HG03135 (cell line): ENCODE measurements around the gene CARD19.
A peak's percentile ranks its signal among the peaks of the same experiment; 100 is the strongest.

Experiments
- ATAC-seq: cut with Tn5 transposase; IDR thresholded peaks from one replicate; pipeline ENCODE4 v1.9.1; 2021; ENCODE audit warnings: mild to moderate bottlenecking, moderate library complexity; ENCODE audit not compliant: unreplicated experiment

CARD19 gene

DNA sequence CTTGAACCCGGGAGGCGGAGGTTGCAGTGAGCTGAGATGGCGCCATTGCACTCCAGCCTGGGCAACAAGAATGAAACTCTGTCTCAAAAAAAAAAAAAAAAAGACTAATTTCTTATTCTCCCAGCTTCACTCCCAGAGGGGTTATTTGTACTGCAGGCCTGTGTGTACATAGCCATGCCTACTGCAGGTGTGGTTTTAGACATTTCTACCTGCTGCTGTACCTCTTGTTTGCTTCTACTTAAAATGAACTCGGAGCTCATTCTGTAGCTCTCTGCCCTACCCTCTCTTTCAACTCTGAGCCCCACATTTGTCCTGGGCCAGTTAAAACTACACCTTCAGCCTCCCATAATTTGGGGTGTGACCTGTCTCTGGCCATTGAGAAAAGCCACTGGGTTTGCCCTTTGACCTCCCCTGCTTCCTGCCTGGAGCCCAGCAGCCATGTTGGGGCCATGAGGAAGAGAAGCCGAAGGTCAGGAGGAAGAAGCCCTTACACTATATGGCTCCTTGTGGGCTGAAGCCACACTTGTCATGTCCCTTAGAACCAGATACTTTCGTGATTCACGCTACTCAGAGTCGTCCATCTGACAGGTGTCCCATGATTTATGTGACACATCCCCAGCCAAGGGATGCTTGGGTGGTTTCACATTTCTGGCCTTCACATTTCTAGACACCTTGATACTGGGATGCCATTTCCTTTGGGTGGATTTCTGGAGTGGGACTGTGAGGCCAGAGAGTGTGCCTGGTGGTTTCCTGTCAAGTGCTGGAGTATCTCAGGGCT, 9.4 kb upstream of the CARD19 start:
- no peak for ATAC-seq

DNA sequence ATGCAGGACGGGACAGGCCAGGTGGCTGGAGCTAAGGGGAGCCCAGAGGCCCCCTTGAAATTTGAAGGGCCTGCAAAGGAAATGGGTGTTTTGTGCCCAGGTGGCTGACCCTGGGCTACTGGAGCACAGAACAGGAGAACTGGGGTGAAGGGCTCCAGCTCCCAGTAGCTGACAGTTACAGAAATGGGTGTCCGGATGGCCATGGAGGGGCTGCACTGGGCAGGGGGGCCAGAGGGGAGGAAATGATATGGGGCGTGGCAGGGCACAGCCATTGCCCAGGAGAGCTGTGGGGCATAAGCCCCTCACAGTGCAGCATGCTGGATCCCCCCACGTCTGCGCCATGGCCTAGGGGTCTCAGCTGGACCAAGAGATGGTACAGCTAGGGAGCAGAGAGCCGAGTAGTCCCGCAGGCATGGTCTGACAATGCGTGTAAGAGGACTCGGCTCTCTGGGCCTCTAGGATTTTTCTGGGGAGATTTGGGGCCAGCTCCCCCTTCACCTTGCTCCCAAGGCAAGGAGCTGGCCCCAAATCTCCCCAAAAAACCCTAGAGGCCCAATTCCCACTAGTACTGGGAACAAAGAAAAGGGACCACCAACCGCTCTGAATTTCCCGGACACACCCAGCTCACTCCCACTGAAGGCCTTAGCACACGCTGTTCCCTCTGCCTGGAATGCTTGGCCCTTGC, 7.9 kb upstream of the CARD19 start:
- ATAC-seq, result no peak

DNA sequence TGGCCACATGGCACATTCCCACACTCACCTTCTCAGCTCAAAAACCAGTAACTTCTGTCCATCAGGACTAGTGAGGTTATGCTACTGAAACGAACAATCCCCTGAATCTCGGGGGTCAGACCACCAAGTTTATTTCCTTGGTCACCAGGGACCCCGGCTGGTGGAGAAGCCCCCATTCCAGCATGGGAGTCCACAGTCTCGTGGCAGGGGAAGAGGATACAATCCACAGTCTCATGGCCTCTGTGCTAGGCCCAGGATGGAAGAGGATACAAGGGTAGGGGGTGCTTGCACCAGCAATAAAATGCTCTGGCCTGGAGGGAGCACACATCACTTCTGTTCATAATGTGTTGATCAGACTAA, 7.4 kb upstream of the CARD19 start:
- ATAC-seq, result no peak

DNA sequence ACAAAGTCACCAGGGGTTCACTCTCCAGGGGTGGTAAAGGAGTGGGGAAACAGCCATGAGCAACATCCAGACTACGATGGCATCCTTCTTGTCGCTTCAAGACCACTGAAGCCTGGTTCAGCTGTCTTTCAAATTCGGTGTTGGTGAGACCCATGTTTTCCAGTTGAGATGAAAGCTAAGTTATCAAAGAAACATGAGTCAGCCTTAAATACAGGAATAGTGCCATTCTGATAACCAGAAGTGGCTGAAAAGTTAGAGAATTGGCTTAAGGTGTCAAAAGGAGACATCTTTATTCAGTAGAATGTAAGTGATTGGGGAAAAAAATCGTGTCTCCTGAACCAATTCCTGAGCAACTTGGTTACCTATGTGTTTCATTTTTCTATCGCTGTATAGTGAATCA, 7.0 kb upstream of the CARD19 start:
- ATAC-seq, result no peak

DNA sequence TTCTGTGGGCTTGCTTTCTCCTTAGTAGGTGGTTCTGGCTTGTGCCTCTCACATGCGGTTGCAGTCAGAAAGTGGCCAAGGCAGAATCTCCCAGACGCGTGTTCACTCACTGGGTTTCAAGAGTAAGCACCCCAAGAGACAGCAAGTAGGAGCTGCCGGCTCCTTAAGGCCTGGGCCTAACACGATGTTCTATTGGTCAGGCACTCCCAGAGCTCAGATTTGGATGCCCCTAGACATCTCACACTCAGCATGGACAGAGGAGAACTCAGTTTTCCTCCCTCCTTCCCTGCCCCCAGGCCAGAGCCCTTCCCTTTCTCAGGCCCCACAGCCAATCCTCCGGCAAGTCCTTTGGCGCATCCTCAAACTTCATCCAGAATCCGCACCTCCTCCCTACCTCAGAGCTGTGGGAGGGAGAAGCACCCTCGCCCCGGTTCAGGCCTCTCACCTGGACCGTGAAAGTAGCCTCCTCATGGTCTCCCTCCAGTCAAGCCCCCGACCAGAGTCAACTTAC, 6.5 kb upstream of the CARD19 start:
- ATAC-seq, result no peak

DNA sequence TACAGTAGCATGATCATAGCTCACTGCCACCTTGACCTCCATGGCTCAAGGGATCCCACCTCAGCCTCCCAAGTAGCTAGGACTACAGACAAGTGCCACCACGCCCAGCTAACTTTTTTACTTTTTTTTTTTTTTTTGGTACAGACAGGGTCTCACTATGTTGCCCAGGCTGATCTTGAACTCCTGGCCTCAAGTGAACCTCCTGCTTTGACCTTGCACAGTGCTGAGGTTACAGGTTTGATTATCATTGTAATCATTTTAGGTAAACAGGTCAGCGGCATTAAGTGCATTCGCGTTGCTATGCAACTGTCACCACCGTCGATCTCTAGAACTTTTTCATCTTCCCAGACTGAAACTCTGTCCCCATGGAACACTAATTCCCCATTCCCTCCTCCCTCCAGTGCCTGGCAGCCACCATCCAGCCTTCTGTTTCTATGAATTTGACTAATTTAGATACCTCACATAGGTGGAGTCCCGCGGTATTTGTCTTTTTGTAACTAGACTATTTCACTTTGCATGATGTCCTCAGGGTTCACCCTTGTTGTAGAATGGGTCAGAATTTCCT, 5.8 kb upstream of the CARD19 start:
- no peak for ATAC-seq

DNA sequence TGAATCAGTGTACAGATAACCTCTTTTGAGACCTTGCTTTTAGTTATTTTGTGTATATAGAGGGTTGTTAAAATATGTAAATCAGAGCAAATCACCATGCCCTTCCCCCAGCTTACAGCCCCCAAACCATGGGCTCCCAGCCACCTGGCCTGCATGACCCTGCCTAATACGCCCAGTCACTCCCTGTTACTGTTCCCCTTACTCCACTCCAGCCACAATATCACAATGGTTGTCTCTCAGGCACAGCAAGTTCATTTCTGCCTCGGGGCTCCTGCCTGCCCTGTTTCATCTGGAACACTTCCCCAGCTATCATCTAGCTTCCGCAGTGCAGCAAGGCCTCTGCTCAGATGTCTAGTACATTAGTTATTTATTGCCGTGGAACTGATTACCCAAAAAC, 5.0 kb upstream of the CARD19 start:
- ATAC-seq, result no peak

DNA sequence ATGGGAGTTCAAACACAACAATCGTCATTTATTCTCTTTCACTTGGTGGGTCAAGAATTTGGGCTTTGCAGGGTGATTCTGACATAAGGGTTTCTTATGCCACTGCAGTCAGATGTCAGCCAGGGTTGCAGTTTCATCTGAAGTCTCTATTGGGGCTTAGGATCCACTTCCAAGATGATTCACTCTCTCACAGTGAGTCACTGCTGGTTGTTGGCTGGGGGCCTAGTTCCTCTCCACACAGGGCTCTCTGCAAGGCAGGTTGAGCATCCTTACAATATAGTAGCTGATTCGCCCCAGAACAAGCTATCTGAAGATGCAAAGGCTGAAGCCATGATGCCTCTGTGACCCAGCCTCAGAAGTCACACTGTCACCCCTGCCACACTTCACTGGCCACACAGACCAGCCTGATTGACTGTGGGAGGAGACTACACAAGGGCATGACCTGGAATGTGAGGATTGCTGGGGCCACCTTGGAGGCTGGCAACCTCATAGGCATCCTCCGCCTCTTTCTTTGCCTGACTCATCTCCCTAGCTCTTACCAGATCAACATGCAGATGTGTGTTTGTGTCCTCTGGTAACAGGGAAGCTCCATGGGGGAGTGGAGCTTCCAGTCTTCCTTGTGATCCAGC, 4.5 kb upstream of the CARD19 start:
- no peak for ATAC-seq

DNA sequence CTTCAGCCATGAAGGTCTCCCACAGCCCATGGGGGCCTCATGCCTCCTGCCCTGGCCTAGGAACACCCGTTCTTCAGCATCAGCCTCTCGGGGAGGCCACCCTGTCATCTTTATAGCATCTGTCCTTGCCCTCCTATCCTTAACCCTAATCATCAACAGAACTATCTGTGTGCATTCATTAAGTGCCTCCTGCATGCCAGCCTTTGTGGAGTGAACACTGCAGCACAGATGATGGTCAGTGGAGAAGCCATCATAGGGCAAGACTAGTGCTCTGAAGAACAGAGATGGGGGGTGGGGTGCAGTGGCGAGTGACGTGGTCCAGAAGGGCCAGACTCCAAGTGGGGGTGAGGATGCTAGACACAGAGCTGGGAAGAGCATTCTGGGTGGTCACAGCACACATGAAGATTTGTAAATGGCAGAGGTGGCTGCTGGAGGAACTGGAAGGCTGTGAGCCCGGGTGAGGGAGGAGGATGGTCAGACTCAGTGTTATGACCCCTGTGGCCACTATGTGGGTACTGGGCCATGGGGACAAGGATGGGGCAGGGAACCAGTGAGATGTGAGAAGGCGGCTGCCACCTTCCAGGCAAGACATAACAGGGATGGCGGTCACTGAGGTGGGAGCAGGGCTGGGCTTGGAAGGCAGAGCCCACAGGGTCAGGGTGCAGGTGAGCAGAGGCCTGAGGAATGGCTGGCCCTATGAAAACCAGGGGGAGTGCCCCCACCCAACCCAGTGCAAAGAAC, 3.6 kb upstream of the CARD19 start:
- no peak for ATAC-seq

DNA sequence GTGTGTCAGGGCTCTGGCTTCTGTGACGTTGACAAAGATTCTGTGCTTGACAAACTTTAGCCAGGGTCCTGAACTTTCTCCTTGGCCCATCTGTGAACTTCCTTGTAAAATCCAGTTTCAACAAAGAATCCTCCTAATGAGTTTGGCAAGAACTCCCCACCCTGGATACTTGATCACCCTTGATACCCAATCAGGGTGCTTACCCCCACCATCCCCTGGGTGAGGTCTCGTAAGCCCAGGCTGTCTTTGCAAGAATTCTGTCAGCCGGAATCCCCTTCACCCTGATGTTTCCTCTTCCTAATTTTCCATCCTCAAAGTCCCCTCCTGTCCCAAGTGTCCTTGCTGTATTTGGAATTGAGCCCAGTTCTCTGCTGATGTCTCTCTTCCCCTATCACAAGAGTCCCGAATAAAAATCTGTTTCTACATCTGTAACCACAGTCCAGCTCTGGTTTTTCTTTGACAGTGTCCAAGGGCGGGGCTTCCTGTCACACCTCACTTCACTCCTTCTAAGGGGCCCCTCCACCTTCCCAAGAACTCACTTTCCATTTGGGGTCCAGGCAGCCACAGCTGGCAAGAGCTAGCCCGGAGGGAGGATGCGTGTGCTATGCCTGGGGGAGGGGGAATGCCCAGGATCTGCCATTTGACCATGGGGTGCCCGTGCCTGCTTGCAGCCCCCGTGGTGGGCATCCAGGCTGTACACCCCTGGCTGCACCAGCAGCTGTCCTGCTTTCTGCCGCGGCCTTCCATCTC, 2.7 kb upstream of the CARD19 start:
- no peak for ATAC-seq

DNA sequence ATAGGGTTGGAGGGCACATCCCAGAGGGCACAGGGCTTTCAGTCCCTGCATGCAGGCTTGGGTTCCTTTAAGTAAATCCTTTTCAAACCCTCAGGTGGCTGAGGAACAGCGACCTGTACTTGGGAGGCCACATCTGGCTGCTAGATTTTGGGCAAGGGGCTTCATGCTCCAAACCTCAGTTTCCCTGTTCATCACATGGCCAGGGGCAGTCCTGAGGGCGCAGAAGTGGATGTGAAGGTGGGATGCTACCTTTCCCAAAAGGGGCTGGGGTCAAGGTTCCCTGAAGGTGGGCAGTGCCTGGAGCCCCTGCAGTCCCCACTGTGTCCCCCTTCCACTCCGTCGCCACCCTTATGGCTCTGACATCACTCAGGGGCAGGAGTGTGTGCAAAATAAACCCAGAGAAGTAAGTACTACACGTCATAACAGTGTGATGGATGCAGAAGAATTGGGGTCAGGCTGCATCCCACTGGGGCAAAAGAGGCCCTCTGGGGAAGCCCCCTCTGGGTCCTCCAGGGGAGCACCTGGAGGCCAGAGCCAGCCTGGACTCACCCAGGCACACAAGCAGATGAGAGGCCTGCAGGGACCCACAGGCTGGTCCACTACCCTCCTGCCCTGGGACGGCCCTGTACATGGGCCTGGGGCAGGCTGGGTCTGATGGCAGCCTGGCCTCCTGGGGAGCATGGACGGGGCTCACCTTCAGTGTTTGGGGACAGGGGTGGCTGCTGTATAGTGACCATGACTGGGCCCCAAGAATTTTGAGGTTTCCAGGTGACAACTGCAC, 1.9 kb upstream of the CARD19 start:
- no peak for ATAC-seq

DNA sequence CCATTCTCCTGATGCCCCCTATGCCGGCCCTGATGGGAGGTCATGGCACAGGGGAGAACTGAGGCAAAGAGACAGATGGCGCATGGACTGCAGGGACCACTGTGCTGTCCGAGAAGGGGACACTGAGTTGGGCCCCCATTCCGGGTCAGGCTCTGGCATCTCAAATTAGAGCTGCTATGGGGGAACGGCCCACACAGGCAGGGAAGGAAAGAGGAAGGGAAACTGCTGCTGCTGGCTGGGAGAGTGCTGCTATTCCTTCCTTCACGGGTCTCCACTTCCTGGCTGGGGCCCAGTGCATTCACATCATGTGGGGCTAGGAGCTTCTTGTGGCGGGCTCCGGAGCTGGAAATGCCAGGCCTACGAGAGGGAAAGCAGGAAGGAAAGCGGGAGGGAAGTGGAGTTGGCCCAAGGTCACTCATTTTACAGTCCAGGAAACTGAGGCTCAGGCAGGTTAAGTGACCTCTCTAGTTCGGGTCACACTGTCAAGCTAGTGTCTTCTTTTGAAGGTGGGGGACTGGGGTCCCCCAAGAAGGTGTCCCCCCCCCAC, 1.3 kb upstream of the CARD19 start:
- no peak for ATAC-seq

DNA sequence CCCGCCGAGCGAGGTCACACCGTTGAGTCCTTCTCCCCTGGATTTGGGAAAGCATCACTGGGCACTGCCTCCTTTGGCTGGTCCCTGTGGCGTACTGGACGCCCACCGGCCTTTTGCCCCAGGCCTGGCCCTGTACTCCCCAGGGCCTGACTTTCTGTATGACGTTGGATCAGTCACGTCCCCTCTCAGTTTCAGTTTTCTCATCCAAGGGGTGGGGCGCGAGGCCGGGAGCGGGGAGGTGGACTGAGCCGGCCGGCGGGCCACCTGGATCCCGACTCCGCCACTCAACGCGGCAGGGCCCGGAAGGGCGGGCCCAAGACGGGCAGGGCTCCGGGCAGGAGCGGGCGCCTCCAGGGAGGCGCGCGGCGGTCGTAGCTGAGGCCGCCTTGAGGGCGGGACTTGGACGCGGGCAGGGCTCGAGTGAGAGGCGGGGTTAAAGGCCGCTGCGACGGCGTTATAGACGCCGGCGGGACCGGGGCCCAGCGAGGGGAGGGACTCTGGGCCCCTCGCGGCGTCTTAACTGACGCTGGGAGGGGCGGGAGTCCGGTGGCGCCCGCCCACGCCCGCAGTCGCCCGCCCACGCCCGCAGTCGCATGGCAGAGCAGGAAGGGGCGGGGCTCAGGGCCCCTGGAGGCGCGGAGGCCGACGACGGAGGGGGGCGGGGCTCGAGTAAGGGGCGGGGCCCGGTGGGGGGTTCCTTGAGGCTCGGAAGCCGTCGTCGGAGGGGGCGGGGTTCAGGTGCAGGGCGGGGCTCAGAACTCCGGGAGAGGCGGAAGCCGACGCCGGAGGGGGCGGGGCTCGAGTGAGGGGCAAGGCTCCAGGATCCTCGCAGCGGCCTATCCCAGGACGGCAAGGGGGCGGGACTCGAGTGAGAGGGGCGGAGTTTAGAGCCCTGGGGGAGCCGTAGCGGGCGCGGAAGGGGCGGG, 549 bp upstream of the CARD19 start:
- peak; percentile 63 for ATAC-seq

DNA sequence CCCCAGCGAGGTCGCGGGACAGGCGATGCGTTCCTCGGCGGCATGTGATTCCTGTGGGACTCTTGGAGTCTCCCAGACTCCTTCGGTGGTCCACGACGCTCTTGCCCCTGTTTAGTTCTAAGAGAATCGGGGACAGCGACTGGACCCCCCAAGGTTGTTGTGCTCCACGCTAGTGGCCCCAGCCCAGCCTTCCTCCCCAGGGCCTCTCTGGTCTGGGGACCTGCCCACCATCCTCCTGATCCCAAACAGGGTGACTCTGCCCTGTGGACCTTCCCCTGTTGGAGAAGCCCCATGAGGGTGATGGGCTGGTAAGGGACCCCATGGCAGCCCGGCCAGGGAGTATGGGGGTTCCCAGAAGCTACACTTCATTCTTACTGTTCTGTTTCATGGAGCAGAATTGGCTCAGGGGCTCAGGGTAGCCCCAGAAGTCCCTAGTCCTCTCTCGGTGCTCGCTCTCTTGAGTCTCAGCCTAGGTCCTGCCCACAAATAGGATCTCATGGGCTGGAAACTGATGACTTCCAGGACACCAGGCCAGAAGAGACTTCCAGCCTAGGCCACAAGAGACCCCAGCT, 880 bp downstream of the CARD19 start:
- ATAC-seq, result no peak

DNA sequence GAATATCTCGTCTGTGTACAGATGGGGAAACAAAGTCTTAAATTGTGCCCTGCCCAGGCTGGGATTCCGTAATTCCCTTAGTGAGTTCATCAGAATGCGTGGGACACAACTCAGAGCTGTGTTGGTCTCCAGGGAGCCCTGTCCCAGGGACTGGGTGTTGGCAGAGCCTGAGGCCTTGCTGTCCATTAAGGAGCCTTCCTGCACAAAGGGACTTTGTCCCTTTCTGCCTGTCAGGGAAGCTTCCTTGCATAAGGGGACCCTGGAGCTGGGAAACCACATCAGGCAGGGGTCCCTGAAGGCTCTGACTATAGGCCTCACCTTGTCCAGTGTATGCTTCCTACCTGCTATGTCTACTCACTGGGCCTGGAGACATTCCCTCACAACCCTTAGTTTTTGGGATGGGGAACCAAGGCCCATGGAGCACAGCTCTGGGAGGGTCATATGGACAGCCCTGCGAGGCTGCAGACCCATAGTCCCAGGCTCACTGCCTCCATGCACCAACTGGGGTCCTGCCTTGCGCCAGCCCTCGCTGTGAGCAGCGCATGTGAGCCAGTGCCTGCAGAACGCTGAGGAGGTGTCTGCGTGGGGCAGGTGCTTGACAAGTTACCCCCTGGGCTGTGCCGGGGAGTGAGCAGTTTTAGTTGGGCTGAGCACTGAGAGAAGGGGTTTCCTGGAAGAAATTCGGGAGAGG, 1.6 kb downstream of the CARD19 start:
- ATAC-seq, result no peak

DNA sequence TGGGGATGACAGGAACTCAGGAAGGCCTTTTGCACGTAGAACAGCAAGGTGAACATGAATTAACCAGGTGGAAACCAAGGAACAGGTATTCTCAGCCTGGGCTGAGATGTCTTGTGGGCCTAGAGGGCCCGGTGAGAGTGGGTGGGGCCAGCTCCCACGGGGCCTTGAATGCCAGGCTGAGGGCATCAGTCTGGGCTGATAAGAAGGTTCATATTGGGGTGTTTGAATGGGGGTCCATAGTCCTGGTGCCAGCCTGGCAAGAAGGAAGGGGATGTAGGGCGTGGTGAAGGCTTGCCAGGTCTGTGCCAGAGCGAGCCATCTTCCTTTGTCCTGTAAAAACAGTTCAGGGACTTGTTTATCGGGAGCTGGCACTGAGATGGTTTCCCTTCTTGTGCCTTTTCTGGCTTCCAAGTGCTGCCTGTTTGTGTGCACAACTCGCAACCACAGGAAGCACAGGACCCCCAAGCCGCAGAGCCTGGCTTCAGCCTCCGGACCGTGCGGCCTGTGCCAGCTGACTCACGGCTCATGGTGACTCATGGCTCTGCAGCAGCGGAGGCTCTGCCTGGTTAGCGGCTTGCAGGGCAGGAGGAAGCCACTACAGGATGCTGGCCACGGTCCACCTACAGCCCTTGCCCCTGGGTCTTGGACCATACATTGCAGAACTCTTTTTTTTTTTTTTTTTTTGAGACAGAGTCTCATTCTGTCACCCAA, 2.4 kb downstream of the CARD19 start:
- ATAC-seq, result no peak
